8988T (cell line): Measurements from ENCODE around the gene LYRM4.

Source experiments
- DNase-seq: peaks from one replicate; pipeline ENCODE4 v3.0.0; 2011

The LYRM4 gene

GRCh38 chr6:5279891-5280338 is 19.2 kb upstream of the LYRM4 start:
- no peak for DNase-seq

GRCh38 chr6:5278565-5279120 is 17.9 kb upstream of the LYRM4 start:
- no peak for DNase-seq

GRCh38 chr6:5278047-5278446 is 17.3 kb upstream of the LYRM4 start:
- no peak for DNase-seq

- no peak for DNase-seq
Measured at GRCh38 chr6:5277589-5277988, 16.8 kb upstream of the LYRM4 start.

- DNase-seq = no peak
Measured at GRCh38 chr6:5276581-5276980, 15.8 kb upstream of the LYRM4 start.

- DNase-seq = no peak
Measured at GRCh38 chr6:5275497-5275896, 14.7 kb upstream of the LYRM4 start.

GRCh38 chr6:5274231-5274630 is 13.5 kb upstream of the LYRM4 start:
- DNase-seq = no peak

GRCh38 chr6:5271926-5272325 is 11.2 kb upstream of the LYRM4 start:
- no peak for DNase-seq

GRCh38 chr6:5270093-5270680 is 9.4 kb upstream of the LYRM4 start:
- no peak for DNase-seq

- DNase-seq = no peak
Measured at GRCh38 chr6:5266423-5266822, 5.7 kb upstream of the LYRM4 start.

- no peak for DNase-seq
Measured at GRCh38 chr6:5261545-5262109, 877 bp upstream of the LYRM4 start.

- DNase-seq = peak; percentile 45
Measured at GRCh38 chr6:5260111-5260620, 584 bp downstream of the LYRM4 start.

GRCh38 chr6:5259428-5259827 is 1.3 kb downstream of the LYRM4 start:
- DNase-seq = no peak

GRCh38 chr6:5257400-5257799 is 3.4 kb downstream of the LYRM4 start:
- no peak for DNase-seq

GRCh38 chr6:5256952-5257351 is 3.8 kb downstream of the LYRM4 start:
- DNase-seq = no peak

GRCh38 chr6:5250911-5251310 is 9.8 kb downstream of the LYRM4 start:
- DNase-seq = no peak

- DNase-seq = no peak
Measured at GRCh38 chr6:5250451-5250850, 10.3 kb downstream of the LYRM4 start.

- no peak for DNase-seq
Measured at GRCh38 chr6:5249451-5250122, 11.2 kb downstream of the LYRM4 start.

GRCh38 chr6:5248302-5249098 is 12.2 kb downstream of the LYRM4 start:
- no peak for DNase-seq

- no peak for DNase-seq
Measured at GRCh38 chr6:5247201-5247600, 13.5 kb downstream of the LYRM4 start.

GRCh38 chr6:5246141-5247097 is 14.3 kb downstream of the LYRM4 start:
- DNase-seq = no peak

- DNase-seq = no peak
Measured at GRCh38 chr6:5243069-5243468, 17.7 kb downstream of the LYRM4 start.
